Coronary artery (tissue), 2 donors: ENCODE measurements around the gene GLP2R.

Experiments used
- DNase-seq: peaks from one replicate; pipeline ENCODE4 v3.0.0-alpha.2; 2017; ENCODE audit warnings: low spot score
- H3K27ac ChIP-seq, 2 donors: fragments of 200-600 bp; sonication (generic); one replicate each; pipeline ENCODE4 v1.5.1; 2016 to 2019
- H3K4me3 ChIP-seq: fragments of 200-600 bp; sonication (generic); 2 replicates; pipeline ENCODE4 v1.5.1; 2016; ENCODE audit warnings: mild to moderate bottlenecking, moderate library complexity
- TF ChIP-seq, protein P1 (sequence below): fragments of 200-600 bp; sonication (generic); IDR thresholded peaks from one replicate; pipeline ENCODE4 v1.5.1; 2019; ENCODE audit warnings: antibody characterized with exemption

The GLP2R gene

DNA sequence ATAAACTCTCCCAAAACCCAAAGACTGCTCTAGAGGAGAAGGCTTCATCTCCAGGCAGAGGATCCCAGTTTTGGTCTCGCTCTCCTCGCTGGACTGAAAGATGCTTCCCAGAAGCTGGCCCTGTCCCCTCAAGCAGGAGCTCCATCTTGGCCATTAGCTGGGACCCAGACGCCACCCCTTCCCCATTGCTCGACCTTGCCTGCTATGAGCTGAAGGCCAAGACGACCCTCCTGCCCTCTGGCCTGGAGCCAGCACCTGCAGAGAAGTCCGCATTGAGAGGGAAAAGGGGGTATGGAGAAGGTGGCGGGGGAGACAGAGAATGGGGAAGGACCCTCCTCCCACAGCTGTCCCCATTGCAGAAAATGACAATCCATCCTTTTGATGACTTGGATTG is 82.9 kb downstream of the GLP2R start:
- H3K27ac ChIP-seq, result no peak overlapping the region
- no peak for DNase-seq
- no peak overlapping the region for H3K4me3 ChIP-seq
- TF ChIP-seq, protein P1, sequence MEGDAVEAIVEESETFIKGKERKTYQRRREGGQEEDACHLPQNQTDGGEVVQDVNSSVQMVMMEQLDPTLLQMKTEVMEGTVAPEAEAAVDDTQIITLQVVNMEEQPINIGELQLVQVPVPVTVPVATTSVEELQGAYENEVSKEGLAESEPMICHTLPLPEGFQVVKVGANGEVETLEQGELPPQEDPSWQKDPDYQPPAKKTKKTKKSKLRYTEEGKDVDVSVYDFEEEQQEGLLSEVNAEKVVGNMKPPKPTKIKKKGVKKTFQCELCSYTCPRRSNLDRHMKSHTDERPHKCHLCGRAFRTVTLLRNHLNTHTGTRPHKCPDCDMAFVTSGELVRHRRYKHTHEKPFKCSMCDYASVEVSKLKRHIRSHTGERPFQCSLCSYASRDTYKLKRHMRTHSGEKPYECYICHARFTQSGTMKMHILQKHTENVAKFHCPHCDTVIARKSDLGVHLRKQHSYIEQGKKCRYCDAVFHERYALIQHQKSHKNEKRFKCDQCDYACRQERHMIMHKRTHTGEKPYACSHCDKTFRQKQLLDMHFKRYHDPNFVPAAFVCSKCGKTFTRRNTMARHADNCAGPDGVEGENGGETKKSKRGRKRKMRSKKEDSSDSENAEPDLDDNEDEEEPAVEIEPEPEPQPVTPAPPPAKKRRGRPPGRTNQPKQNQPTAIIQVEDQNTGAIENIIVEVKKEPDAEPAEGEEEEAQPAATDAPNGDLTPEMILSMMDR, result no peak

DNA sequence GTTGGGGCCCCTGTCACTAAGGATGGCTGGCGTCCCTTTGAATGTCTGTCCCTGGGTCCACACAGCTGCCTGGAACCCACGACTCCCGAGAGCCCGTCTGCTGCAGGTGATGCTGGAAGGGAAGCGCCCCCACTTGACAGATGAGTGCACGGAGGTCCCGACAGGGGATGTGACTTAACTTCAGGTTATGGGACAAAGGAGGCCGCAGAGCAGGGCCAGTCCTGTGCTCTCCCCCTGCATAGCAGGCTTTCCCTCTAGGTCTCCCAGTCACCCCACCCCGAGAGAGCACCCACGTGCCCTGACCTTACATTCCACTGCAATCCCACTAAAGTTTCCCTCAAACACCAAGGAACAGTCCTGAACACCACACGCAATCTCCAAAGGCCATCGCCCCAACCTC is 85.4 kb downstream of the GLP2R start:
- Histone ChIP-seq H3K4me3 (no peak overlapping the region), H3K27ac (no peak overlapping the region)
- DNase-seq, result peak; percentile 68
- TF ChIP-seq, protein P1, result no peak

DNA sequence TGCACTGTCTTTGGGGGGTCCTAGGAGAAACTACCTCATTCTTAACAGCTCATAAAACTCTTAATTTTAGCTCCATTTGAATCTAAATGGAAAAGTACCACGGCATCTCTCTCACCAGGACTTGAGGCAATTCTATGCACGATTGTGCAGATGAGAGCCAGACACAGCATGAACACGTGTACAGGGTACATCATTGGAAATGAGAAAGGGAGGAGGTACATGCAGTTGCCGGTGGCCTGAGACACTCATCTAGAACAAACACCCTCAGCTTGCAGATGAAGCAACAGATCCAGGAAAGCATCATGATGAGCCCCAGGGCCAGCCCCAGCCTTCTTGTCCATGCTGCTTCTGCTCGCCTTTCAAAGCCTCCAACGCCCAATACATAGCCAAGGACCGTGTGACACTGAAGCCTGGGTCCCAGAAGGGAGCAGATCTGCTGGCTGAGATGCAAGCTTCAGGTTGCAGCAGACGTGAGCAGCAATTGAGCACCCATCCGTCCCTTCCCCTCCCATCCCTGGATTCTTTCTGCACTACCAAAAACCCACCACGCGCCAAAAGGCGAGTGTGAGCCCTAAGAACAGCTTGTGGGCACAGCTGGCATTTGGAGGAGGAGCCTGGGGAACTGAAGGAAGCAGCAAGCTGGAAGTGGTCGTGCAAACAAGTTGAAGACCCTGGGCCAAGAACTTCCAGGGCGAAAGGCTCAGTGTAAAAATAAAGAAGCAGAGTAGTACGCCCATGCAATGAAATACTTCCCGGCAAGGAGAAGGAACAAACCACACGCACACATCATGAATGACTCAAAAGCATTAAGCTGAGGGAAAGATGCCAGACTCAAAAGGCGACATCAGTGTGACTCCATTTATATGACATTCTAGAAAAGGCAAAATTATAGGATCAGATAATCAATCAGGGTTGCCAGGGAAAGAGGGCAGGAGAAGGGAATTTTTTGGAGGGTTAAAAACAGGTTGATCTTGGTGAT is 86.7 kb downstream of the GLP2R start:
- TF ChIP-seq, protein P1, result no peak
- no peak for DNase-seq
- Histone ChIP-seq H3K27ac (no peak overlapping the region), H3K4me3 (no peak overlapping the region)

DNA sequence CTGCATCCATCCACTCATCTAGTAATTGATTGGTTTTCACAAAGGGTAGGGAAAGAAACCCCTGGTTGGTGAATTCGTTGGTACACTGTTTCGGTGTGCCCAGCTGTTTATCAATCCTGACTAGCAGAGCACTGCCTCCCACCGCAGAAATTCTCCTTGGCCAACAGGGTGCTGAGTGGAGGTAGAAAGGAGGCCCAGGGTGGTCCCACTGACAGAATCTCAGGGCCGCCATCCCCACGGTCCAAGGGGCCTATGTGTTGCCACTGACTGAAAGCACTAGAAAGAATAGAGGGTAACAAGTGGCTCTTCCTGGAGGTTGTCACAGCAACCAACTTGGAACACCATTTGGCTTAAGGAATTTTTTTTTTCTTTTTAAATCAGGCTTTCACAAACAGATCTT is 87.8 kb downstream of the GLP2R start:
- TF ChIP-seq, protein P1, result no peak
- no peak for DNase-seq
- Histone ChIP-seq H3K27ac (no peak overlapping the region), H3K4me3 (no peak overlapping the region)

DNA sequence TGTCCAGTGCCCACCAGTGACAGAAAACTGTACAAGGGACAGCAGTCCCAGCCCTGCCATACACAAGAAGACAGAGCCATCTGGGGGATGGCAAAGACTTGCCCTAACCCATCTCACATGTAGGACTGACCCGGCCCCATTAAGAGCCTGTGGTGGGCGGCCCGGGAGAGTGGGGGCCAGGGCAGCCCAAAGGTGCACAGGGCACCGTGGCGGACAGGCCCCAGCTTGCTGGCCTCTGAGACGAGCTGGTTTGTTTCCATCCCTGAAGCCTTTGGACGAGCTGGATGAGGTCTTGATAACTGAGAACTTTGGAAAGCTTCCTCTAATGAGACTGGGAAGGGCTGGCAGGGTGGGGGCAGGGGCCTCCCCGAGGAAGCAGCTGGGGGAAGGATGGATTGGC is 90.4 kb downstream of the GLP2R start:
- no peak for DNase-seq
- TF ChIP-seq, protein P1, result no peak
- no peak overlapping the region for H3K27ac ChIP-seq
- no peak overlapping the region for H3K4me3 ChIP-seq

DNA sequence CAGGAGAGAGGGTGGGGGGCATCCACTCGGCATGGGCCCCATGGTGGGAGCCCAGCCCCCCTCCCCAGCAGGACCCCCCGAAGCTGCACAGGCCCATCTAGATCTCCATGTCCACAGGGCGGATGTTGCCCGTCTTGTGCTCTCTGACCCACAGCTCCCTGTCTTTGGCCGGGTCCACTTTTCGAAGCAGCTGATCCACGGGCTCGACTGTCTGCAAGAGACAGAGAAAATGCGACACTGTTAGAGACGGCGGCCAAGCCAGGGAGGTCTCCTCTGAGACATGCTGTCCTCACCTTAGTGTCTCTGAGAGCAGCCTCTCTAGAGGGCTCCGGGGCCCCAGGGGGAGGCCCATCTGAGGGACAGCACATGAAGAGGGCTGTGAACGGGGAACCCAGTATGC is 91.4 kb downstream of the GLP2R start:
- Histone ChIP-seq H3K27ac (no peak overlapping the region), H3K4me3 (no peak overlapping the region)
- TF ChIP-seq, protein P1, result no peak
- no peak for DNase-seq

DNA sequence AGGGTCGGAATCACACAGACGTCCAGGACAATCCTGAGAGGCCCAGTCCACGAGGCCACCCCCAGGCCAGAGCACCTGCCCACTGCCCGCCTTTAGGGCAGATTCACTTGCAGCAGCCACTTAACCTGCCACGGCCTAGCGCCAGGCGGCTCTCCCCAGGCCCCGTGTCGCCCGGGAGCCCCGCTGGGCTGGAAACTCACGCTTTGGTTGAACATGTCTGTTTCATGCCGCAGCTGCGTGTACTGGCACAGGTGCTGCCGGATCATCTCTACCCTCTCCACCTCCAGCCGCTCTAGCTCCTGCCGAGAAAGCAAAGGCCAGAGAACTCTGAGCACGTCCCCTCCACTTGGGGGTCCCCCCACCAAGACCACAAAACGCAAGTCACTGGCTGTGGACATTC is 92.1 kb downstream of the GLP2R start:
- no peak overlapping the region for H3K4me3 ChIP-seq
- DNase-seq, result peak; percentile 69
- H3K27ac ChIP-seq, result no peak overlapping the region
- TF ChIP-seq, protein P1, result no peak
